Tibial nerve (tissue), 4 donors: Measurements from ENCODE around the gene TYW1.
"Not testable (repeated sequence)": the region's sequence is repeated elsewhere in the genome, so short reads cannot be mapped to it uniquely, and the experiment has no call there.

ENCODE experiments used
- EP300 ChIP-seq, 2 donors: sonication (generic); formaldehyde crosslinking; IDR thresholded peaks; one replicate each; pipeline ENCODE4 v1.6.1; 2017; ENCODE audit warnings: antibody characterized with exemption in 2 of 2, mild to moderate bottlenecking in 1 of 2
- POLR2A ChIP-seq, 2 donors: fragments of 450-650 bp; IDR thresholded peaks; one replicate each; pipeline ENCODE4 v1.6.1; 2017; ENCODE audit warnings: antibody characterized with exemption in 2 of 2, mild to moderate bottlenecking in 2 of 2, moderate library complexity in 2 of 2
- TF ChIP-seq, protein P1 (sequence below), 5 experiments: fragments of 200-600 bp in 3 of 5; fragments of 450-650 bp in 2 of 5; sonication (generic) in 3 of 5; IDR thresholded peaks; one replicate each; pipeline ENCODE4 v1.5.1; 2016 to 2019; ENCODE audit warnings: antibody characterized with exemption in 5 of 5, mild to moderate bottlenecking in 3 of 5, moderate library complexity in 2 of 5

DNA sequence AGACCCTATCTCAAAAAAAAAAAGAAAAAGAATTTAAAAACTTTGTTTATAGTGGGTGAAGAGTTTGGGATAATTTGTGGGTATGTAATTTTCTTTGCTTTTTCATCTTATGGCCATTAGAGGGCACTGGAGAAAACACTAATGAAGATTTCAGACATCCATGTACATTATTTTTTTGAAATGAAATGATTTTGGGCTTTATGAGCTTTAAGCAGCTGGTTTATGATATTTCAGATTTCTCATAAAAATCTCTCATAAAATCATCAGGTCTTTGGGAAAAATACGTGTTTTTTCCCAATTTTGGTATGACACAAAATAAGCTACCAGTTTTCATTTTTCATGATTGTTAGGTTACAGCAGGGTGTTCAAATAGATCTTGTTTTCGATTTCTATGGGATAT lies 44.2 kb downstream of the TYW1 start:
- TF ChIP-seq EP300, POLR2A (IDR thresholded peaks at IDR 0.05): not testable (repeated sequence)
- TF ChIP-seq, protein P1, sequence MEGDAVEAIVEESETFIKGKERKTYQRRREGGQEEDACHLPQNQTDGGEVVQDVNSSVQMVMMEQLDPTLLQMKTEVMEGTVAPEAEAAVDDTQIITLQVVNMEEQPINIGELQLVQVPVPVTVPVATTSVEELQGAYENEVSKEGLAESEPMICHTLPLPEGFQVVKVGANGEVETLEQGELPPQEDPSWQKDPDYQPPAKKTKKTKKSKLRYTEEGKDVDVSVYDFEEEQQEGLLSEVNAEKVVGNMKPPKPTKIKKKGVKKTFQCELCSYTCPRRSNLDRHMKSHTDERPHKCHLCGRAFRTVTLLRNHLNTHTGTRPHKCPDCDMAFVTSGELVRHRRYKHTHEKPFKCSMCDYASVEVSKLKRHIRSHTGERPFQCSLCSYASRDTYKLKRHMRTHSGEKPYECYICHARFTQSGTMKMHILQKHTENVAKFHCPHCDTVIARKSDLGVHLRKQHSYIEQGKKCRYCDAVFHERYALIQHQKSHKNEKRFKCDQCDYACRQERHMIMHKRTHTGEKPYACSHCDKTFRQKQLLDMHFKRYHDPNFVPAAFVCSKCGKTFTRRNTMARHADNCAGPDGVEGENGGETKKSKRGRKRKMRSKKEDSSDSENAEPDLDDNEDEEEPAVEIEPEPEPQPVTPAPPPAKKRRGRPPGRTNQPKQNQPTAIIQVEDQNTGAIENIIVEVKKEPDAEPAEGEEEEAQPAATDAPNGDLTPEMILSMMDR (IDR thresholded peaks at IDR 0.05) = peak in 3 of 5 experiments; percentile 24 to 46 (median 30)
